ENCODE results near the gene OPA3.

DNA sequence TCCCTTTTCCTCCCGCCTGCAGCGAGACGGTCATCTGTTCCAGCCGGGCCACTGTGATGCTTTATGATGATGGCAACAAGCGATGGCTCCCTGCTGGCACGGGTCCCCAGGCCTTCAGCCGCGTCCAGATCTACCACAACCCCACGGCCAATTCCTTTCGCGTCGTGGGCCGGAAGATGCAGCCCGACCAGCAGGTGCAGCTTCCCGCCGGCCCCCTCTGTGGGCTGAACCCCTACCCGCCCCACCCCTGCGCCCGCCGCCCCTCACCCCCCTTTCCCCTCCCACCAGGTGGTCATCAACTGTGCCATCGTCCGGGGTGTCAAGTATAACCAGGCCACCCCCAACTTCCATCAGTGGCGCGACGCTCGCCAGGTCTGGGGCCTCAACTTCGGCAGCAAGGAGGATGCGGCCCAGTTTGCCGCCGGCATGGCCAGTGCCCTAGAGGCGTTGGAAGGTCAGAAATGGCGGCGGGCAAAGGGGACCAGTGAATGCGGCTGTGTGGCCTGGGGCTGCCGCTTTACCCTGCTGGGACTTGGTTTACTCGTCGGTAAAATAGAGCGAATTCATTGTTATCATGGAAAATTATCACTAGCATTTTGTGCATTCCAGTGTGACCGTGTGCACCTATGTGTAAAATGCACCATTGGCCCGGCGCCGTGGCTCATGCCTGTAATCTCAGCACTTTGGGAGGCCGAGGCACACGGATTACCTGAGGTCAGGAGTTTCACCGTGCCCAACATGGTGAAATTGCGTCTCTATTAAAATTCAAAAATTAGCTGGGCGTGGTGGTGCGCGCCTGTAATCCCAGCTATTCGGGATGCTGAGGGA is 66.7 kb downstream of the OPA3 start:
- TF ChIP-seq EZH2 (IDR thresholded peaks at IDR 0.05; ENCODE audit: insufficient read depth, poor library complexity, severe bottlenecking) = no peak
- no peak for TF ChIP-seq EZH2phosphoT487 (IDR thresholded peaks at IDR 0.05; ENCODE audit: insufficient read depth, low read depth)
